Cardiac muscle cell (in vitro differentiated cells and primary cell): ENCODE measurements around the gene SAMD4B. TPM values are rescaled to one million over a fixed set of nuclear protein-coding genes. Genes with fewer than 3 reads are reported as not detected.
A peak's percentile ranks its signal among the peaks of the same experiment; 100 is the strongest.
"Not testable (repeated sequence)": the region's sequence is repeated elsewhere in the genome, so short reads cannot be mapped to it uniquely, and the experiment has no call there.

ENCODE experiments used
- DNase-seq, 2 donors: peaks; one replicate each; pipeline versions ENCODE4 v3.0.0 to v3.0.0-alpha.2; 2010 to 2017; ENCODE audit warnings: low read depth in 1 of 2, low spot score in 1 of 2
- H3K27ac ChIP-seq: fragments of 200-600 bp; sonication (generic); 2 replicates; pipeline ENCODE4 v1.5.1; 2016
- H3K27me3 ChIP-seq: fragments of 200-600 bp; sonication (generic); 2 replicates; pipeline ENCODE4 v1.6.0; 2016; ENCODE audit warnings: control low read depth
- H3K36me3 ChIP-seq: fragments of 200-600 bp; sonication (generic); 2 replicates; pipeline ENCODE4 v1.5.1; 2016; ENCODE audit warnings: control low read depth
- H3K4me1 ChIP-seq: fragments of 200-600 bp; sonication (generic); 2 replicates; pipeline ENCODE4 v1.8.1; 2017; ENCODE audit warnings: low read depth, mild to moderate bottlenecking, mixed run types
- H3K4me3 ChIP-seq: fragments of 200-600 bp; sonication (generic); 2 replicates; pipeline ENCODE4 v1.5.1; 2016; ENCODE audit warnings: mild to moderate bottlenecking
- H3K9me3 ChIP-seq: fragments of 200-600 bp; sonication (generic); 2 replicates; pipeline ENCODE4 v1.5.1; 2017; ENCODE audit warnings: low read depth, mild to moderate bottlenecking, control low read depth
- polyA plus RNA-seq: library from polyadenylated mRNA; unstranded; fragments of >200 nt; fragmentation: Nextera tagmentation; extraction: Ambion mirVana; gene quantifications from 2 replicates; pipeline ENCODE4 v1.2.1, GENCODE V29; 2016
- total RNA-seq: library from RNA; depleted of rRNA; stranded (reverse); fragments of >200 nt; gene quantifications from 2 replicates; pipeline ENCODE4 v1.2.3, GENCODE V29; 2016
- TF ChIP-seq, protein P1 (sequence below): IDR thresholded peaks from 2 replicates; pipeline ENCODE4 v1.5.1; 2012; ENCODE audit warnings: low read depth, mild to moderate bottlenecking, low read length

Gene SAMD4B
- total and polyA plus RNA-seq, 2 experiments from 2014 or later, result 120 to 183 TPM

GRCh38 chr19:39325778-39326665, 16.2 kb upstream of the SAMD4B start:
- H3K36me3 ChIP-seq, result no peaks in the 10 kb centered on the region
- no peaks in the 10 kb centered on the region for H3K27me3 ChIP-seq
- H3K4me1 ChIP-seq, result no peaks in the 10 kb centered on the region
- no peak overlapping the region for H3K4me3 ChIP-seq
- no peaks in the 10 kb centered on the region for H3K9me3 ChIP-seq
- TF ChIP-seq, protein P1, sequence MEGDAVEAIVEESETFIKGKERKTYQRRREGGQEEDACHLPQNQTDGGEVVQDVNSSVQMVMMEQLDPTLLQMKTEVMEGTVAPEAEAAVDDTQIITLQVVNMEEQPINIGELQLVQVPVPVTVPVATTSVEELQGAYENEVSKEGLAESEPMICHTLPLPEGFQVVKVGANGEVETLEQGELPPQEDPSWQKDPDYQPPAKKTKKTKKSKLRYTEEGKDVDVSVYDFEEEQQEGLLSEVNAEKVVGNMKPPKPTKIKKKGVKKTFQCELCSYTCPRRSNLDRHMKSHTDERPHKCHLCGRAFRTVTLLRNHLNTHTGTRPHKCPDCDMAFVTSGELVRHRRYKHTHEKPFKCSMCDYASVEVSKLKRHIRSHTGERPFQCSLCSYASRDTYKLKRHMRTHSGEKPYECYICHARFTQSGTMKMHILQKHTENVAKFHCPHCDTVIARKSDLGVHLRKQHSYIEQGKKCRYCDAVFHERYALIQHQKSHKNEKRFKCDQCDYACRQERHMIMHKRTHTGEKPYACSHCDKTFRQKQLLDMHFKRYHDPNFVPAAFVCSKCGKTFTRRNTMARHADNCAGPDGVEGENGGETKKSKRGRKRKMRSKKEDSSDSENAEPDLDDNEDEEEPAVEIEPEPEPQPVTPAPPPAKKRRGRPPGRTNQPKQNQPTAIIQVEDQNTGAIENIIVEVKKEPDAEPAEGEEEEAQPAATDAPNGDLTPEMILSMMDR, result no peak
- no peak for DNase-seq
- no peak overlapping the region for H3K27ac ChIP-seq

DNA sequence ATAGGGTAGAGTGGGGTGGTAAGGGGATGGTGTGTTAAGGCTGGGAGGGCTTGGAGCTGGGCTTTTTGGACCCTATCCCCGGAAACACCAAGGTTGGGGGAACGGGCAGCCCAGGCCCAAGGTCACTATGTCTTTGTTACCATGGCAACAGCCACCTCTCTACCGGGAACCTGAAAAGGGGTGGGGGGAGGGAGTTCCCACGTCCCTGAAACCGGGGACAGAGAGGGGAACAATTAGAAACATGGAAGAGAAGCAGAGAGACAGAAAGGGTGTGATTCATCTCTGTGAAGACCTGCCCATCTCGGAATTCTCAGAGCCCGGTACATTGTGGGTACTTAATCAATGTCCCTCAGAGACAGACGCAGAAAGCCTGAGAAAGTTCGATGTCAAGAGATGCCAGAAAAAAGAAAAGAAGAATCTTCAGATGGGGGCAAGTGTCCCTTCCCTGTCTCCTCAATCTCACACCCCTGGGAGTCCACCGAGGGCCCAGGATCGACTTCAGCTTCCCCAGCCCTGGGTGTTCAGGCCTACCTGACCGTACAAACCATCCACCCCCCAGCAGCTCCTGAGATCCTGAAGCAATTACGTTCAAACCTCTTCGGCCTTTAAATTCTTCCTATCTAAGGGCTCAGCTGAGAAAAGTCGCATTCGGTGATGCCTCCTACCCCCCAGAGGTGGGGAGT, 14.7 kb upstream of the SAMD4B start:
- DNase-seq, result no peak
- H3K36me3 ChIP-seq, result no peaks in the 10 kb centered on the region
- no peak overlapping the region for H3K4me3 ChIP-seq
- TF ChIP-seq, protein P1, result no peak
- no peaks in the 10 kb centered on the region for H3K27me3 ChIP-seq
- H3K4me1 ChIP-seq, result no peaks in the 10 kb centered on the region
- no peaks in the 10 kb centered on the region for H3K9me3 ChIP-seq
- H3K27ac ChIP-seq, result no peak overlapping the region

DNA sequence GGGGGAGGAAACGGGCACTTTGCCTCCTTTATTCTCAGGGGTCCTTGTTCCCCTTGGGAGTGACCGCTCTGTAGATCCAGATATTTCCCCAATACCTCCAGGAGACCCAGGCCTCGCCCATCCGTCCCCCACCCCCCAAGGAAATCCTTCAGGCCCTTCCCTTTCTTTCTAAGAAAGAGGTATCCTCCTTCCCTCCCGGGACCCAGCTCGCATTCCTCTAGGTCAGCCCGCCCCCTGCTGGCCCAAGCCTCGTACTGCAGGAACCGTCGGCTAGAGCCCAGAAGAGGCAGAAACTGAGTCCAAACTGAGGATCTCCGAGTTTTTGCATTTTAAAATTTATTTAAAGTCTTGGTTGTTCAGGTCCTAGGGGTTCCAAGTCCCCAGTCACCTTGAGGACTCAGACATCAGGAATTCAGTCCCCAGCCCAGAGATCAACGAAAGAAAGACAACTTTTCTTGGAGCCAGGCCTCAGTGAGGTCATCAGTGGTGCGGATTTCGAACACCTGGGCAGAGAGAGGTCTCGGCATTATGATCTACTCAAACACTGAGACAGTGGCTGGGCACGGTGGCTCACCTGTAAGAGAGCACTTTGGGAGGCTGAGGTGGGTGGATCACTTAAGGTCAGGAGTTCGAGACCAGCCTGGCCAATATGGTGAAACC, 14.0 kb upstream of the SAMD4B start:
- no peaks in the 10 kb centered on the region for H3K9me3 ChIP-seq

GRCh38 chr19:39329948-39330347, 12.3 kb upstream of the SAMD4B start:
- Histone ChIP-seq H3K27me3 (no peaks in the 10 kb centered on the region), H3K27ac (no peak overlapping the region), H3K9me3 (no peaks in the 10 kb centered on the region), H3K36me3 (no peaks in the 10 kb centered on the region), H3K4me1 (no peaks in the 10 kb centered on the region), H3K4me3 (no peak overlapping the region)
- TF ChIP-seq, protein P1, result no peak
- no peak for DNase-seq

More for the DNA sequence above, 14.0 kb upstream of the SAMD4B start:
- DNase-seq, result peak; percentile 80 to 89
- Histone ChIP-seq H3K27me3 (no peaks in the 10 kb centered on the region), H3K4me1 (no peaks in the 10 kb centered on the region), H3K36me3 (no peaks in the 10 kb centered on the region), H3K27ac (no peak overlapping the region), H3K4me3 (no peak overlapping the region)
- TF ChIP-seq, protein P1, result peak; percentile 97

- H3K36me3 ChIP-seq, result no peaks in the 10 kb centered on the region
- H3K27me3 ChIP-seq, result no peaks in the 10 kb centered on the region
- no peak overlapping the region for H3K4me3 ChIP-seq
- no peak overlapping the region for H3K27ac ChIP-seq
- no peak for DNase-seq
- TF ChIP-seq, protein P1, result no peak
- no peaks in the 10 kb centered on the region for H3K4me1 ChIP-seq
- no peaks in the 10 kb centered on the region for H3K9me3 ChIP-seq
Measured at GRCh38 chr19:39332293-39332692, 9.9 kb upstream of the SAMD4B start.

DNA sequence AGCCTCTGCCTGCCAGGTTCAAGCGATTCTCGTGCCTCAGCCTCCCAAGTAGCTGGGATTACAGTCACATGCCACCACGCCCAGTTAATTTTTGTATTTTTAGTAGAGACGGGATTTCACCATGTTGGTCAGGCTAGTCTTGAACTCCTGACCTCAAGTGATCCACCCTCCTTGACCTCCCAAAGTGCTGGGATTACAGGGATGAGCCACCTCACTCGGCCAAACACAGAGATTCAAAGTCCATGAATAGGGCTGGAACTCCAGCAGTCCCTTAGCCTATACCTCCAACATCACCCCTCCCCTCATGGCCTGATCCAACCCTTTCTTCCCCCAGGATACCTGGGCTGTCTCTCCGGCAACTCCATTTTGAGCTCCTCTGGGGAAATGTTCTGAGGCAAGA, 9.5 kb upstream of the SAMD4B start:
- not testable (repeated sequence) for DNase-seq, H3K27me3 ChIP-seq, H3K4me1 ChIP-seq, H3K27ac ChIP-seq, H3K4me3 ChIP-seq, H3K36me3 ChIP-seq, H3K9me3 ChIP-seq
